SK-N-SH treated with all-trans-retinoic acid at 6 μM for 48 hours (cell line): ENCODE measurements around the gene AGTR2.

Source experiments
- ATAC-seq: fragments of 200-7000 bp; cut with Tn5 transposase; 3 replicates; pipeline ENCODE4 v1.9.1; 2020; ENCODE audit warnings: mild to moderate bottlenecking, moderate library complexity
- ARNTL ChIP-seq: fragments of 450-650 bp; formaldehyde crosslinking; IDR thresholded peaks from 2 replicates; pipeline ENCODE4 v1.5.0; 2020; ENCODE audit warnings: low read depth, mild to moderate bottlenecking, moderate library complexity, borderline replicate concordance
- BACH2 ChIP-seq: fragments of 250-450 bp; sonication (Bioruptor Pico); IDR thresholded peaks from 2 replicates; pipeline ENCODE4 v1.9.0; 2021; ENCODE audit warnings: mild to moderate bottlenecking, borderline replicate concordance
- CREB5 ChIP-seq: fragments of 250-450 bp; sonication (Bioruptor Pico); IDR thresholded peaks from 2 replicates; pipeline ENCODE4 v1.5.1; 2020; ENCODE audit warnings: low read depth, mild to moderate bottlenecking, moderate library complexity
- CSDC2 ChIP-seq: fragments of 250-450 bp; sonication (Bioruptor Pico); IDR thresholded peaks from 2 replicates; pipeline ENCODE4 v1.5.0; 2020; ENCODE audit warnings: mild to moderate bottlenecking, moderate library complexity
- CSRNP3 ChIP-seq: fragments of 250-450 bp; sonication (Bioruptor Pico); IDR thresholded peaks from 2 replicates; pipeline ENCODE4 v1.5.1; 2021; ENCODE audit warnings: mild to moderate bottlenecking, moderate library complexity
- GLIS3 ChIP-seq: fragments of 250-450 bp; sonication (Bioruptor Pico); IDR thresholded peaks from 2 replicates; pipeline ENCODE4 v1.5.0; 2020; ENCODE audit warnings: mild to moderate bottlenecking, moderate library complexity
- ISL1 ChIP-seq: fragments of 250-450 bp; sonication (Bioruptor Pico); IDR thresholded peaks from 2 replicates; pipeline ENCODE4 v2.1.2; 2022; ENCODE audit warnings: mild to moderate bottlenecking, moderate library complexity
- OSR1 ChIP-seq: fragments of 250-450 bp; sonication (Bioruptor Pico); IDR thresholded peaks from 2 replicates; pipeline ENCODE4 v1.8.0; 2022; ENCODE audit warnings: moderate library complexity, mild to moderate bottlenecking, inconsistent platforms
- PATZ1 ChIP-seq: fragments of 250-450 bp; sonication (Bioruptor Pico); IDR thresholded peaks from 2 replicates; pipeline ENCODE4 v1.8.0; 2020; ENCODE audit warnings: mild to moderate bottlenecking, moderate library complexity, borderline replicate concordance
- POU6F1 ChIP-seq: fragments of 250-450 bp; sonication (Bioruptor Pico); IDR thresholded peaks from 2 replicates; pipeline ENCODE4 v1.8.0; 2021; ENCODE audit warnings: low read depth, mild to moderate bottlenecking, moderate library complexity, borderline replicate concordance
- PPARA ChIP-seq: fragments of 250-450 bp; sonication (Bioruptor Pico); IDR thresholded peaks from 2 replicates; pipeline ENCODE4 v1.5.0; 2020; ENCODE audit warnings: mild to moderate bottlenecking, borderline replicate concordance
- RARB ChIP-seq: fragments of 250-450 bp; sonication (Bioruptor Pico); IDR thresholded peaks from 2 replicates; pipeline ENCODE4 v1.8.0; 2021; ENCODE audit warnings: mild to moderate bottlenecking, moderate library complexity
- SNAI2 ChIP-seq: fragments of 250-450 bp; sonication (Bioruptor Pico); IDR thresholded peaks from 2 replicates; pipeline ENCODE4 v1.5.0; 2020; ENCODE audit warnings: mild to moderate bottlenecking, moderate library complexity
- TOX ChIP-seq: fragments of 250-450 bp; sonication (Bioruptor Pico); IDR thresholded peaks from 2 replicates; pipeline ENCODE4 v1.8.0; 2021; ENCODE audit warnings: mild to moderate bottlenecking, moderate library complexity, borderline replicate concordance
- TSHZ2 ChIP-seq: fragments of 250-450 bp; sonication (Bioruptor Pico); IDR thresholded peaks from 2 replicates; pipeline ENCODE4 v1.5.0; 2020; ENCODE audit warnings: mild to moderate bottlenecking, moderate library complexity
- ZC3H10 ChIP-seq: fragments of 250-450 bp; sonication (Bioruptor Pico); IDR thresholded peaks from 2 replicates; pipeline ENCODE4 v1.5.1; 2021; ENCODE audit warnings: mild to moderate bottlenecking, moderate library complexity
- ZFP3 ChIP-seq: fragments of 250-450 bp; sonication (Bioruptor Pico); IDR thresholded peaks from 2 replicates; pipeline ENCODE4 v1.5.0; 2020; ENCODE audit warnings: mild to moderate bottlenecking, moderate library complexity
- ZFP30 ChIP-seq: fragments of 450-650 bp; formaldehyde crosslinking; IDR thresholded peaks from 2 replicates; pipeline ENCODE4 v1.5.0; 2022; ENCODE audit warnings: mild to moderate bottlenecking, moderate library complexity
- ZNF70 ChIP-seq: fragments of 450-650 bp; formaldehyde crosslinking; IDR thresholded peaks from 2 replicates; pipeline ENCODE4 v1.5.0; 2020; ENCODE audit warnings: mild to moderate bottlenecking, moderate library complexity
- ZNF8 ChIP-seq: fragments of 450-650 bp; formaldehyde crosslinking; IDR thresholded peaks from 2 replicates; pipeline ENCODE4 v1.5.0; 2020; ENCODE audit warnings: mild to moderate bottlenecking, moderate library complexity

The AGTR2 gene

GRCh38 chrX:116142976-116143375, 27.6 kb upstream of the AGTR2 start:
- no peak for TF ChIP-seq CREB5 (CRISPR knock-in tag)
- no peak for TF ChIP-seq POU6F1 (CRISPR knock-in tag)
- TF ChIP-seq PPARA (CRISPR knock-in tag) = no peak
- no peak for TF ChIP-seq SNAI2 (CRISPR knock-in tag)
- no peak for TF ChIP-seq GLIS3 (CRISPR knock-in tag)
- no peak for TF ChIP-seq CSRNP3 (CRISPR knock-in tag)
- ATAC-seq = no peak

- no peak for TF ChIP-seq SNAI2 (CRISPR knock-in tag)
- TF ChIP-seq, all 23 proteins: peak for 0
- ATAC-seq = no peak
Observed at GRCh38 chrX:116172976-116173375, 2.4 kb downstream of the AGTR2 start.

- TF ChIP-seq TOX (CRISPR knock-in tag) = no peak
- no peak for ATAC-seq
Observed at GRCh38 chrX:116181300-116181699, 10.8 kb downstream of the AGTR2 start.

GRCh38 chrX:116185163-116185562, 14.6 kb downstream of the AGTR2 start:
- no peak for TF ChIP-seq ZNF8
- no peak for TF ChIP-seq OSR1
- no peak for TF ChIP-seq RARB (CRISPR knock-in tag)
- TF ChIP-seq ARNTL (CRISPR knock-in tag) = no peak
- no peak for TF ChIP-seq PATZ1 (CRISPR knock-in tag)
- no peak for TF ChIP-seq GLIS3 (CRISPR knock-in tag)
- TF ChIP-seq ZFP30 (CRISPR knock-in tag) = no peak
- TF ChIP-seq TSHZ2 = no peak
- no peak for TF ChIP-seq ZNF70 (CRISPR knock-in tag)
- TF ChIP-seq CREB5 (CRISPR knock-in tag) = no peak
- TF ChIP-seq CSRNP3 (CRISPR knock-in tag) = no peak
- TF ChIP-seq ISL1 = no peak
- no peak for TF ChIP-seq ZFP3 (CRISPR knock-in tag)
- no peak for TF ChIP-seq PPARA (CRISPR knock-in tag)
- no peak for TF ChIP-seq SNAI2 (CRISPR knock-in tag)
- no peak for TF ChIP-seq TOX (CRISPR knock-in tag)
- no peak for TF ChIP-seq CSDC2 (CRISPR knock-in tag)
- no peak for TF ChIP-seq ZC3H10
- no peak for TF ChIP-seq BACH2
- ATAC-seq = no peak
